H1 (cell line): ENCODE results near the gene ELMO1. TPM values are rescaled to one million over a fixed set of nuclear protein-coding genes. Genes with fewer than 3 reads are reported as not detected.
A peak's percentile ranks its signal among the peaks of the same experiment; 100 is the strongest.

Source experiments
- CTCF ChIA-PET: fragments of 300-600 bp; sonication (Branson Sonifier 250); formaldehyde crosslinking; loops from one replicate; lab custom pipeline; 2021; ENCODE audit not compliant: partially characterized antibody; lab: Charles Lee
- POLR2A ChIA-PET: fragments of 300-600 bp; sonication (Branson Sonifier 250); formaldehyde crosslinking; loops from one replicate; lab custom pipeline; 2021; ENCODE audit warnings: inconsistent platforms; ENCODE audit not compliant: partially characterized antibody; lab: Charles Lee
- DNase-seq, 2 experiments: peaks; one replicate each; pipeline versions ENCODE4 v3.0.0 to v3.0.0-alpha.2; 2010 to 2022; ENCODE audit warnings: low spot score in 2 of 2, low read depth in 1 of 2, mixed read lengths in 1 of 2
- FAIRE-seq: peaks from 2 replicates; lab custom pipeline; 2011; peaks lifted over from hg19 to GRCh38; lab: Jason Lieb, UNC
- H2AFZ ChIP-seq: 2 replicates; pipeline ENCODE4 v1.8.1; 2012; ENCODE audit warnings: low read length, inconsistent platforms
- H2AK5ac ChIP-seq: 2 replicates; pipeline ENCODE4 v1.6.1; 2013; ENCODE audit warnings: low read depth, low read length
- H2BK120ac ChIP-seq: replicated peaks from 2 replicates; pipeline ENCODE3; 2013; ENCODE audit warnings: low read depth, low read length, inconsistent platforms
- H2BK12ac ChIP-seq: 2 replicates; pipeline ENCODE4 v1.6.1; 2013; ENCODE audit warnings: low read depth, low read length
- H2BK15ac ChIP-seq: 2 replicates; pipeline ENCODE4 v1.6.1; 2013; ENCODE audit warnings: low read length
- H2BK20ac ChIP-seq: 2 replicates; pipeline ENCODE4 v1.6.1; 2013; ENCODE audit warnings: low read length
- H2BK5ac ChIP-seq: 2 replicates; pipeline ENCODE4 v1.6.1; 2013; ENCODE audit warnings: low read depth, low read length
- H3K14ac ChIP-seq: 2 replicates; pipeline ENCODE4 v1.6.1; 2013; ENCODE audit warnings: inconsistent platforms; ENCODE audit not compliant: insufficient read length
- H3K18ac ChIP-seq: 2 replicates; pipeline ENCODE4 v1.6.1; 2013; ENCODE audit warnings: low read length; ENCODE audit errors: extremely low read depth
- H3K23ac ChIP-seq: 2 replicates; pipeline ENCODE4 v1.6.1; 2013; ENCODE audit warnings: inconsistent platforms; ENCODE audit not compliant: insufficient read length
- H3K23me2 ChIP-seq: 2 replicates; pipeline ENCODE4 v1.6.1; 2013; ENCODE audit warnings: low read depth, low read length
- H3K27ac ChIP-seq: 2 replicates; pipeline ENCODE4 v1.6.1; 2011; ENCODE audit warnings: low read depth, low read length, inconsistent platforms
- H3K27me3 ChIP-seq, 4 experiments: replicated peaks in 1 of 4; 1 replicate in 1 of 4; 2 replicates in 3 of 4; pipeline versions ENCODE4 v1.6.1 to v1.8.1; 2011 to 2013; ENCODE audit warnings: low read length in 3 of 4, mild to moderate bottlenecking in 3 of 4, inconsistent platforms in 2 of 4, mixed read lengths in 2 of 4, moderate library complexity in 1 of 4; ENCODE audit not compliant: control insufficient read depth in 3 of 4, insufficient read depth in 3 of 4; ENCODE audit errors: extremely low read depth in 1 of 4
- H3K36me3 ChIP-seq, 4 experiments: 2 replicates each; pipeline versions ENCODE4 v1.6.1 to v1.8.1; 2011 to 2013; ENCODE audit warnings: mild to moderate bottlenecking in 4 of 4, low read length in 3 of 4, moderate library complexity in 2 of 4, control low read depth in 1 of 4, inconsistent platforms in 1 of 4; ENCODE audit not compliant: insufficient read depth in 4 of 4, control insufficient read depth in 2 of 4
- H3K4ac ChIP-seq: replicated peaks from 2 replicates; pipeline ENCODE3; 2013; ENCODE audit warnings: low read length, low read depth, mixed read lengths, inconsistent platforms; ENCODE audit not compliant: insufficient read length
- H3K4me1 ChIP-seq, 4 experiments: replicated peaks in 1 of 4; 1 replicate in 1 of 4; 2 replicates in 3 of 4; pipeline versions ENCODE4 v1.6.1 to v1.8.1; 2011 to 2013; ENCODE audit warnings: low read length in 3 of 4, inconsistent platforms in 2 of 4, mixed read lengths in 1 of 4; ENCODE audit not compliant: insufficient read depth in 4 of 4, control insufficient read depth in 3 of 4
- H3K4me2 ChIP-seq, 2 experiments: 2 replicates each; pipeline versions ENCODE4 v1.6.1 to v1.8.1; 2011 to 2013; ENCODE audit warnings: low read depth in 2 of 2, low read length in 2 of 2, control low read depth in 1 of 2, inconsistent platforms in 1 of 2, mild to moderate bottlenecking in 1 of 2; ENCODE audit not compliant: insufficient read depth in 1 of 2
- H3K4me3 ChIP-seq, 4 experiments: fragments of 200-600, 300-600 bp in 1 of 4; sonication (generic), shearing (Covaris generic), sonication (Bioruptor Twin) in 1 of 4; 2 replicates each; pipeline versions ENCODE4 v1.5.1 to v1.8.1; 2011 to 2016; ENCODE audit warnings: low read length in 4 of 4, low read depth in 3 of 4, control low read depth in 2 of 4, inconsistent platforms in 2 of 4, mild to moderate bottlenecking in 2 of 4, mixed read lengths in 1 of 4, moderate library complexity in 1 of 4; ENCODE audit not compliant: insufficient read depth in 2 of 4; ENCODE audit errors: extremely low read depth in 1 of 4
- H3K56ac ChIP-seq: replicated peaks from 2 replicates; pipeline ENCODE3; 2013; ENCODE audit warnings: low read depth, mild to moderate bottlenecking, mixed read lengths, low read length, inconsistent platforms; ENCODE audit not compliant: insufficient read length
- H3K79me1 ChIP-seq: 2 replicates; pipeline ENCODE4 v1.6.1; 2013; ENCODE audit warnings: low read depth, low read length, control low read depth
- H3K79me2 ChIP-seq, 2 experiments: 2 replicates each; pipeline versions ENCODE4 v1.6.1 to v1.8.1; 2012 to 2013; ENCODE audit warnings: low read length in 2 of 2, mild to moderate bottlenecking in 2 of 2, inconsistent platforms in 1 of 2; ENCODE audit not compliant: insufficient read depth in 2 of 2, control insufficient read depth in 1 of 2
- H3K9ac ChIP-seq, 4 experiments: replicated peaks in 1 of 4; 1 replicate in 1 of 4; 2 replicates in 3 of 4; pipeline versions ENCODE4 v1.6.1 to v1.8.1; 2011 to 2013; ENCODE audit warnings: low read depth in 3 of 4, low read length in 3 of 4, control low read depth in 2 of 4, mild to moderate bottlenecking in 2 of 4, moderate library complexity in 2 of 4, inconsistent platforms in 1 of 4; ENCODE audit errors: extremely low read depth in 1 of 4
- H3K9me3 ChIP-seq, 2 experiments: 2 replicates each; pipeline versions ENCODE4 v1.6.1 to v1.8.1; 2012 to 2013; ENCODE audit warnings: mild to moderate bottlenecking in 2 of 2, moderate library complexity in 2 of 2, control low read depth in 1 of 2, inconsistent platforms in 1 of 2, low read depth in 1 of 2, low read length in 1 of 2, mixed read lengths in 1 of 2; ENCODE audit not compliant: insufficient read depth in 2 of 2
- H4K20me1 ChIP-seq, 2 experiments: replicated peaks in 1 of 2; 2 replicates each; pipeline versions ENCODE3 to v1.8.1; 2011 to 2013; ENCODE audit warnings: inconsistent platforms in 2 of 2, low read length in 2 of 2, mild to moderate bottlenecking in 1 of 2; ENCODE audit not compliant: insufficient read depth in 2 of 2, control insufficient read depth in 1 of 2
- H4K5ac ChIP-seq: 2 replicates; pipeline ENCODE4 v1.6.1; 2013; ENCODE audit warnings: low read length, low read depth, mixed read lengths, inconsistent platforms; ENCODE audit not compliant: insufficient read length
- H4K8ac ChIP-seq: 2 replicates; pipeline ENCODE4 v1.8.0; 2013; ENCODE audit warnings: mild to moderate bottlenecking, moderate library complexity, low read length, inconsistent platforms; ENCODE audit not compliant: insufficient read depth; ENCODE audit errors: extremely low read depth
- H4K91ac ChIP-seq: replicated peaks from 2 replicates; pipeline ENCODE3; 2013; ENCODE audit warnings: low read length, mixed read lengths, inconsistent platforms; ENCODE audit not compliant: insufficient read length
- BCL11A ChIP-seq, 2 experiments: IDR thresholded peaks; one replicate each; pipeline ENCODE4 v1.6.1; 2011; ENCODE audit warnings: low read depth in 2 of 2, low read length in 2 of 2, mild to moderate bottlenecking in 2 of 2
- CHD2 ChIP-seq: IDR thresholded peaks from 2 replicates; pipeline ENCODE4 v1.6.1; 2012; ENCODE audit warnings: low read length, improper control_type of control experiment
- CREB1 ChIP-seq: IDR thresholded peaks from 2 replicates; pipeline ENCODE4 v1.6.1; 2012; ENCODE audit warnings: inconsistent platforms
- E2F6 ChIP-seq: IDR thresholded peaks from 2 replicates; pipeline ENCODE4 v1.6.1; 2012; ENCODE audit warnings: inconsistent platforms
- GABPA ChIP-seq: IDR thresholded peaks from 2 replicates; pipeline ENCODE4 v1.6.1; 2011; ENCODE audit warnings: mild to moderate bottlenecking, low read length, moderate library complexity, borderline replicate concordance; ENCODE audit not compliant: insufficient read depth
- MAX ChIP-seq: IDR thresholded peaks from 2 replicates; pipeline ENCODE4 v1.6.1; 2012; ENCODE audit warnings: inconsistent platforms
- NANOG ChIP-seq: IDR thresholded peaks from 2 replicates; pipeline ENCODE4 v1.6.1; 2011; ENCODE audit warnings: low read length, low read depth, mild to moderate bottlenecking, inconsistent platforms; ENCODE audit not compliant: insufficient read depth, poor library complexity, severe bottlenecking
- POU5F1 ChIP-seq: IDR thresholded peaks from 2 replicates; pipeline ENCODE4 v1.6.1; 2011; ENCODE audit warnings: low read depth, mild to moderate bottlenecking, low read length, moderate library complexity
- RNF2 ChIP-seq: fragments of 200-900, 300-1000 bp; sonication (generic); IDR thresholded peaks from 2 replicates; pipeline ENCODE4 v1.7.1; 2016; ENCODE audit warnings: borderline replicate concordance, low read depth, mild to moderate bottlenecking, antibody characterized with exemption, low read length; ENCODE audit not compliant: poor library complexity, severe bottlenecking; ENCODE audit errors: missing control alignments
- SIX5 ChIP-seq: IDR thresholded peaks from 2 replicates; pipeline ENCODE4 v1.6.1; 2011; ENCODE audit warnings: mild to moderate bottlenecking, low read depth, low read length
- SP1 ChIP-seq: IDR thresholded peaks from 2 replicates; pipeline ENCODE4 v1.6.1; 2011; ENCODE audit warnings: low read depth, low read length
- TAF7 ChIP-seq: optimal IDR thresholded peaks from 2 replicates; pipeline ENCODE3; 2011; ENCODE audit warnings: low read depth, mild to moderate bottlenecking, inconsistent platforms, low read length, moderate library complexity, borderline replicate concordance
- TEAD4 ChIP-seq: IDR thresholded peaks from 2 replicates; pipeline ENCODE4 v1.6.1; 2012; ENCODE audit warnings: low read depth, low read length, inconsistent platforms, mixed read lengths
- WGBS, 2 experiments: shearing (Covaris generic) in 1 of 2; methylation state at CpG; one replicate each; pipeline versions ENCODE4 v1.1.6 to v1.1.7; 2013 to 2015; ENCODE audit warnings: low lambda C conversion rate in 2 of 2, mixed read lengths in 2 of 2, inconsistent platforms in 1 of 2, low coverage in 1 of 2, missing lambda C conversion rate in 1 of 2; ENCODE audit not compliant: insufficient replicate concordance in 2 of 2, insufficient coverage in 1 of 2, insufficient read length in 1 of 2; ENCODE audit errors: extremely low coverage in 1 of 2, missing lambda C conversion rate in 1 of 2; 5-methylcytosine and 5-hydroxymethylcytosine counted together
- polyA plus RNA-seq, 7 experiments: library from polyadenylated mRNA; depleted of rRNA in 3 of 7; stranded (reverse) in 5 of 7; unstranded in 2 of 7; fragments of >200 nt in 5 of 7; fragments of 200-250 nt in 2 of 7; gene quantifications; 1 replicate in 5 of 7; 2 replicates in 1 of 7; 4 replicates in 1 of 7; pipeline versions ENCODE4 v1.2.1 to v1.2.3, GENCODE V29; 2011 to 2013; ENCODE audit warnings: missing spikeins in 2 of 7, mixed read lengths in 2 of 7
- total RNA-seq: library from RNA; stranded (reverse); fragmentation: NEBNext Ultra II Directional; extraction: Animal tissue kit (Norgen Biotek cat#: 25700); gene quantifications from 2 replicates; pipeline ENCODE4 v1.2.1, GENCODE V29; 2021

Gene ELMO1
- total and polyA plus RNA-seq, 2 of the 8 experiments (the other 6 are each of a cell fraction or from before 2014, with no cell fraction given), result 18.4 to 21.0 TPM

- Histone ChIP-seq H3K56ac (no peak overlapping the region), H4K5ac (no peak overlapping the region), H2AK5ac (no peak overlapping the region), H3K79me1 (no peaks in the 10 kb centered on the region), H3K4me3 (no peak overlapping the region), H3K14ac (no peak overlapping the region), H3K36me3 (no peaks in the 10 kb centered on the region), H2BK15ac (peak overlapping the region; percentile 95; the same call in 1 of the 2 replicates), H2BK120ac (no peak overlapping the region), H2BK20ac (no peak overlapping the region), H3K18ac (no peak overlapping the region), H3K9me3 (no peaks in the 10 kb centered on the region), H3K27ac (no peak overlapping the region), H2BK12ac (no peak overlapping the region), H2AFZ (no peak overlapping the region), H4K8ac (no peak overlapping the region), H4K91ac (no peak overlapping the region), H3K23me2 (no peaks in the 10 kb centered on the region; the same call in 1 of the 2 replicates), H3K23ac (no peak overlapping the region), H3K9ac (no peak overlapping the region), H2BK5ac (peak overlapping the region; percentile 63; the same call in 1 of the 2 replicates), H3K4ac (no peak overlapping the region), H3K27me3 (no peaks in the 10 kb centered on the region), H3K4me1 (peaks cover 0 to 3% (median under 1%) of the 10 kb centered on the region in 4 experiments; a peak in 1 of 7 replicates), H3K4me2 (no peak overlapping the region), H3K79me2 (no peaks in the 10 kb centered on the region), H4K20me1 (no peaks in the 10 kb centered on the region)
- FAIRE-seq (no peak), DNase-seq (no peak)
- 87% methylated on average over 7 of the region's 7 CpGs; no CpG with 5 or more reads in 1 of the 2 experiments for WGBS, 2 experiments
- CTCF ChIA-PET, result interaction anchor here (1.1 to 4.5 kb wide), 2 partner anchors 16 to 82 kb away, joined by 5 to 42 read pairs; no protein-coding TSS in a partner anchor
- POLR2A ChIA-PET, result no interaction called here
- TF ChIP-seq MAX, result no peak
- TF ChIP-seq RNF2, result no peak
- no peak for TF ChIP-seq POU5F1
- no peak for TF ChIP-seq SIX5
- TF ChIP-seq TAF7, result no peak
- no peak for TF ChIP-seq E2F6
- no peak for TF ChIP-seq NANOG
- TF ChIP-seq TEAD4, result no peak
- no peak for TF ChIP-seq CHD2
- TF ChIP-seq SP1, result no peak
- no peak for TF ChIP-seq GABPA
- TF ChIP-seq BCL11A (IDR thresholded peaks at IDR 0.05; ENCODE audit: low read depth in 2 of 2, low read length in 2 of 2), result no peak
- no peak for TF ChIP-seq CREB1
Observed at GRCh38 chr7:37100735-37101331, 347.8 kb downstream of the ELMO1 start.
